GM20000 (cell line): ENCODE results near the gene C1orf56.
A peak's percentile ranks its signal among the peaks of the same experiment; 100 is the strongest.

Experiments used
- DNase-seq: peaks from one replicate; pipeline ENCODE4 v3.0.0; 2012; ENCODE audit warnings: low spot score
- CTCF ChIP-seq: IDR thresholded peaks from 2 replicates; pipeline ENCODE4 v1.5.1; 2012; ENCODE audit warnings: mild to moderate bottlenecking, control low read depth; ENCODE audit errors: extremely low read depth, missing control alignments

The C1orf56 gene

GRCh38 chr1:151024540-151025146, 22.9 kb upstream of the C1orf56 start:
- peak; percentile 75 for DNase-seq
- peak; percentile 46 for TF ChIP-seq CTCF

GRCh38 chr1:151026460-151026859, 21.1 kb upstream of the C1orf56 start:
- TF ChIP-seq CTCF: no peak
- no peak for DNase-seq

DNA sequence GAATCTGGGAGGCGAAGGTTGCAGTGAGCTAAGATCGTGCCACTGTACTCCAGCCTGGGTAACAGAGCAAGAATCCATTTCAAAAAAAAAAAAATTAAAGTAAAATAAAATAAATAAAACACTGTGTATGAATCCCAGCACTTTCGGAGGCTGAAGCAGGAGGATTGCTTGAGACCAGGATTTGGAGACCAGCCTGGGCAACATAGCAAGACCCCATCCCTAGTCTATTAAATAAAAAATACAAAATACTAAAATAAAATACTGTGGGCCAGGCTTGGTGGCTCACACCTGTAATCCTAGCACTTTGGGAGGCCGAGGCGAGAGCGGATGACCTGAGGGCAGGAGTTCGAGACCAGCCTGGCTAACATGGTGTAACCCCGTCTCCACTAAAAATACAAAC, 15.4 kb upstream of the C1orf56 start:
- TF ChIP-seq CTCF: no peak
- DNase-seq: no peak

- TF ChIP-seq CTCF: no peak
- no peak for DNase-seq
Measured at GRCh38 chr1:151035167-151035566, 12.4 kb upstream of the C1orf56 start.

GRCh38 chr1:151036356-151036755, 11.2 kb upstream of the C1orf56 start, which contains the start of gene BNIPL:
Gene BNIPL (plus strand): TSS chr1:151036586. CDS start chr1:151036726, 140 bp downstream.
- TF ChIP-seq CTCF: no peak
- no peak for DNase-seq

DNA sequence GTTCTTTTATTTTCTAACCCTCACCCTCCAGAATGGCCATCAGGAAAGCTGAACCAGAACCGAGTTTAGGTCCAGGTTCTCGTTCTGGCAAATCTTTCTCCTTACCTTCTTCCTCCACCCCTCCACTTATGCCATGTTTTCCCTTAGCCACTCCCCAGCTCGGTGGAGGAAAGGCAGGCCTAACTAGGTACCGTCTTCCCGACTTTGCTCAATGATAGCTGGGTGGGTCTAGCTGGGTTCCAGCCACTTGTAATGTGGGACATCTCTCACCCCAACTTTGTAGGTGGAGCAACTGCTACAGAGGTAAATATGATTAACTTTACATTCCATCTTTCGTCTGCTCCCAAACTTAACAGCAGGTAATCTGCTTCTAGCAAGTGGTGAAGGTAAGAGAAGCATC, 10.5 kb upstream of the C1orf56 start:
- no peak for DNase-seq
- no peak for TF ChIP-seq CTCF

- DNase-seq: no peak
- no peak for TF ChIP-seq CTCF
Measured at GRCh38 chr1:151039521-151039920, 8.0 kb upstream of the C1orf56 start.
